ES-I3 (cell line): ENCODE data around the gene OR51V1.
"Not testable (repeated sequence)": the region's sequence is repeated elsewhere in the genome, so short reads cannot be mapped to it uniquely, and the experiment has no call there.

ENCODE experiments used
- H3K36me3 ChIP-seq: 2 replicates; pipeline ENCODE4 v1.6.1; 2013; ENCODE audit warnings: mild to moderate bottlenecking, low read length, control low read depth, moderate library complexity; ENCODE audit not compliant: insufficient read depth
- H3K4me1 ChIP-seq: 2 replicates; pipeline ENCODE4 v1.6.1; 2013; ENCODE audit warnings: mild to moderate bottlenecking, control low read depth, low read length; ENCODE audit not compliant: insufficient read depth
- H3K9ac ChIP-seq: 2 replicates; pipeline ENCODE4 v1.6.1; 2013; ENCODE audit warnings: low read depth, mild to moderate bottlenecking, low read length, moderate library complexity
- H3K9me3 ChIP-seq: 2 replicates; pipeline ENCODE4 v1.6.1; 2013; ENCODE audit warnings: mild to moderate bottlenecking, low read length, moderate library complexity; ENCODE audit not compliant: control insufficient read depth, insufficient read depth

Gene OR51V1

GRCh38 chr11:5200582-5200981 is at the start of gene OR51V1:
Gene OR51V1 (minus strand): TSS chr11:5200682. CDS start chr11:5200682, 0 bp downstream.
- no peak within 1 kb of the TSS for H3K9ac ChIP-seq
- no peaks in the 10 kb centered on the region; the same call in 1 of the 2 replicates for H3K4me1 ChIP-seq
- H3K9me3 ChIP-seq: no peaks in the 10 kb centered on the region
- H3K36me3 ChIP-seq: no peaks in the 10 kb centered on the region

GRCh38 chr11:5249807-5250396 is 49.4 kb upstream of the OR51V1 start, which contains the start of gene HBG1:
Gene HBG1 (minus strand): TSS chr11:5249857. CDS start chr11:5249804, 53 bp downstream.
- not testable (repeated sequence) for H3K9ac ChIP-seq, H3K36me3 ChIP-seq

GRCh38 chr11:5248498-5248897 is 48.0 kb upstream of the OR51V1 start:
- not testable (repeated sequence) for H3K9me3 ChIP-seq, H3K9ac ChIP-seq, H3K36me3 ChIP-seq, H3K4me1 ChIP-seq

More at GRCh38 chr11:5249807-5250396, 49.4 kb upstream of the OR51V1 start, which contains the start of gene HBG1:
- H3K9me3 ChIP-seq, H3K4me1 ChIP-seq: not testable (repeated sequence)

GRCh38 chr11:5247472-5248192 is 47.1 kb upstream of the OR51V1 start:
- Histone ChIP-seq H3K9ac (no peak overlapping the region), H3K36me3 (no peaks in the 10 kb centered on the region), H3K4me1 (no peaks in the 10 kb centered on the region), H3K9me3 (no peaks in the 10 kb centered on the region)

- Histone ChIP-seq H3K4me1 (no peaks in the 10 kb centered on the region), H3K9ac (no peak overlapping the region)
Measured at GRCh38 chr11:5246772-5247471, 46.4 kb upstream of the OR51V1 start.

GRCh38 chr11:5245155-5245554 is 44.7 kb upstream of the OR51V1 start:
- no peaks in the 10 kb centered on the region for H3K9me3 ChIP-seq
- no peaks in the 10 kb centered on the region for H3K4me1 ChIP-seq
- no peaks in the 10 kb centered on the region for H3K36me3 ChIP-seq
- no peak overlapping the region for H3K9ac ChIP-seq

More at GRCh38 chr11:5246772-5247471, 46.4 kb upstream of the OR51V1 start:
- no peaks in the 10 kb centered on the region for H3K9me3 ChIP-seq
- H3K36me3 ChIP-seq: no peaks in the 10 kb centered on the region

GRCh38 chr11:5243816-5244180 is 43.3 kb upstream of the OR51V1 start:
- no peak overlapping the region for H3K9ac ChIP-seq
- no peaks in the 10 kb centered on the region for H3K36me3 ChIP-seq
- no peaks in the 10 kb centered on the region for H3K9me3 ChIP-seq
- H3K4me1 ChIP-seq: no peaks in the 10 kb centered on the region

GRCh38 chr11:5242933-5243815 is 42.7 kb upstream of the OR51V1 start:
- no peaks in the 10 kb centered on the region for H3K36me3 ChIP-seq
- no peaks in the 10 kb centered on the region for H3K4me1 ChIP-seq
- H3K9ac ChIP-seq: no peak overlapping the region
- no peaks in the 10 kb centered on the region for H3K9me3 ChIP-seq

GRCh38 chr11:5242208-5242607 is 41.7 kb upstream of the OR51V1 start:
- H3K36me3 ChIP-seq: no peaks in the 10 kb centered on the region
- no peaks in the 10 kb centered on the region for H3K9me3 ChIP-seq
- H3K9ac ChIP-seq: no peak overlapping the region

GRCh38 chr11:5241458-5241857 is 41.0 kb upstream of the OR51V1 start:
- Histone ChIP-seq H3K4me1 (no peaks in the 10 kb centered on the region), H3K9ac (no peak overlapping the region), H3K36me3 (no peaks in the 10 kb centered on the region), H3K9me3 (no peaks in the 10 kb centered on the region)

More at GRCh38 chr11:5242208-5242607, 41.7 kb upstream of the OR51V1 start:
- no peaks in the 10 kb centered on the region for H3K4me1 ChIP-seq

GRCh38 chr11:5240458-5240857 is 40.0 kb upstream of the OR51V1 start:
- no peak overlapping the region for H3K9ac ChIP-seq
- H3K9me3 ChIP-seq: no peaks in the 10 kb centered on the region
- no peaks in the 10 kb centered on the region for H3K4me1 ChIP-seq
- no peaks in the 10 kb centered on the region for H3K36me3 ChIP-seq

- Histone ChIP-seq H3K9me3 (no peaks in the 10 kb centered on the region), H3K9ac (no peak overlapping the region), H3K36me3 (no peaks in the 10 kb centered on the region), H3K4me1 (no peaks in the 10 kb centered on the region)
Measured at GRCh38 chr11:5240056-5240455, 39.6 kb upstream of the OR51V1 start.

- Histone ChIP-seq H3K4me1 (no peaks in the 10 kb centered on the region), H3K36me3 (no peaks in the 10 kb centered on the region), H3K9me3 (no peaks in the 10 kb centered on the region), H3K9ac (no peak overlapping the region)
Measured at GRCh38 chr11:5239046-5239445, 38.6 kb upstream of the OR51V1 start.

- Histone ChIP-seq H3K36me3 (no peaks in the 10 kb centered on the region), H3K9ac (no peak overlapping the region), H3K9me3 (no peaks in the 10 kb centered on the region), H3K4me1 (no peaks in the 10 kb centered on the region)
Measured at GRCh38 chr11:5238486-5238885, 38.0 kb upstream of the OR51V1 start.
